Activated CD4-positive, alpha-beta T cell treated with anti-CD3 and anti-CD28 coated beads for 36 hours (primary cell): Measurements from ENCODE around the gene UGT1A1. TPM values are rescaled to one million over a fixed set of nuclear protein-coding genes. Genes with fewer than 3 reads are reported as not detected.
"Not testable (repeated sequence)": the region's sequence is repeated elsewhere in the genome, so short reads cannot be mapped to it uniquely, and the experiment has no call there.

Source experiments
- ATAC-seq: fragments of 200-7000 bp; cut with Tn5 transposase; one replicate; pipeline ENCODE4 v1.10.0; 2021; ENCODE audit warnings: mild to moderate bottlenecking, moderate library complexity
- CTCF ChIA-PET: fragments of 350-600 bp; sonication (Branson Sonifier 250); formaldehyde crosslinking; loops from one replicate; lab custom pipeline; 2021; ENCODE audit warnings: antibody characterized with exemption; lab: Charles Lee
- POLR2A ChIA-PET: fragments of 350-600 bp; sonication (Branson Sonifier 250); formaldehyde crosslinking; loops from one replicate; lab custom pipeline; 2021; ENCODE audit warnings: antibody characterized with exemption, inconsistent platforms; lab: Charles Lee
- DNase-seq: peaks from one replicate; pipeline ENCODE4 v3.0.0-alpha.2; 2020
- H3K27ac Mint-ChIP-seq: one replicate; pipeline ENCODE4 v1.8.0; 2021; ENCODE audit warnings: mixed read lengths
- H3K27me3 Mint-ChIP-seq: one replicate; pipeline ENCODE4 v1.8.0; 2021; ENCODE audit warnings: mixed read lengths
- H3K36me3 Mint-ChIP-seq: one replicate; pipeline ENCODE4 v1.8.0; 2021; ENCODE audit warnings: low read depth, mixed read lengths
- H3K4me1 Mint-ChIP-seq: one replicate; pipeline ENCODE4 v1.8.0; 2021; ENCODE audit warnings: mixed read lengths
- H3K4me3 Mint-ChIP-seq: one replicate; pipeline ENCODE4 v1.8.0; 2021; ENCODE audit warnings: mild to moderate bottlenecking, moderate library complexity, mixed read lengths
- H3K9me3 Mint-ChIP-seq: one replicate; pipeline ENCODE4 v1.8.0; 2021; ENCODE audit warnings: low read depth, mixed read lengths
- intact Hi-C, 2 experiments: fragments of 100-400 bp; cut with DNase I in 1 of 2; cut with micrococcal nuclease in 1 of 2; formaldehyde crosslinking; loops; one replicate each; pipeline versions ENCODE4 v1.14.2 to v1.15.1; 2022 to 2024; cut with DNase I, micrococcal nuclease
- total RNA-seq, 2 experiments: library from RNA; stranded (reverse); gene quantifications; one replicate each; pipeline ENCODE4 v1.2.3, GENCODE V29; 2021

Gene UGT1A1
- total RNA-seq, 2 experiments from 2014 or later: not detected

GRCh38 chr2:233745073-233745755 is 14.9 kb upstream of the UGT1A1 start:
- ChIA-PET POLR2A (no interaction called here), CTCF (no interaction called here)
- Mint-ChIP-seq H3K9me3 (peaks cover 6% of the 10 kb centered on the region), H3K27ac (no peak overlapping the region), H3K4me1 (no peaks in the 10 kb centered on the region), H3K27me3 (peaks cover 24% of the 10 kb centered on the region), H3K36me3 (no peaks in the 10 kb centered on the region), H3K4me3 (no peak overlapping the region)
- intact Hi-C loops: no loop called here
- no peak for ATAC-seq
- DNase-seq: no peak

GRCh38 chr2:233745838-233746237 is 14.2 kb upstream of the UGT1A1 start:
- H3K9me3 Mint-ChIP-seq, intact Hi-C loops, DNase-seq, H3K36me3 Mint-ChIP-seq, CTCF ChIA-PET, H3K4me3 Mint-ChIP-seq, H3K4me1 Mint-ChIP-seq, H3K27ac Mint-ChIP-seq, POLR2A ChIA-PET, ATAC-seq: not testable (repeated sequence)
- H3K27me3 Mint-ChIP-seq: peaks cover 23% of the 10 kb centered on the region

GRCh38 chr2:233746475-233747282 is 13.4 kb upstream of the UGT1A1 start:
- ChIA-PET CTCF (no interaction called here), POLR2A (no interaction called here)
- no peak for ATAC-seq
- Mint-ChIP-seq H3K4me3 (no peak overlapping the region), H3K27ac (no peak overlapping the region), H3K9me3 (peaks cover 8% of the 10 kb centered on the region), H3K27me3 (peaks cover 22% of the 10 kb centered on the region), H3K4me1 (no peaks in the 10 kb centered on the region), H3K36me3 (no peaks in the 10 kb centered on the region)
- no peak for DNase-seq
- intact Hi-C loops: no loop called here

GRCh38 chr2:233747283-233747544 is 12.9 kb upstream of the UGT1A1 start:
- intact Hi-C loops: no loop called here
- POLR2A ChIA-PET: no interaction called here
- ATAC-seq: no peak
- no peak overlapping the region for H3K4me3 Mint-ChIP-seq
- H3K4me1 Mint-ChIP-seq: no peaks in the 10 kb centered on the region
- no peak for DNase-seq
- H3K36me3 Mint-ChIP-seq: no peaks in the 10 kb centered on the region
- H3K27me3 Mint-ChIP-seq: peaks cover 24% of the 10 kb centered on the region
- no peak overlapping the region for H3K27ac Mint-ChIP-seq
- H3K9me3 Mint-ChIP-seq: peaks cover 8% of the 10 kb centered on the region
- CTCF ChIA-PET: no interaction called here

GRCh38 chr2:233750689-233751088 is 9.4 kb upstream of the UGT1A1 start:
- H3K4me1 Mint-ChIP-seq, DNase-seq, ATAC-seq, H3K36me3 Mint-ChIP-seq, H3K27ac Mint-ChIP-seq, H3K9me3 Mint-ChIP-seq, H3K4me3 Mint-ChIP-seq, POLR2A ChIA-PET, intact Hi-C loops: not testable (repeated sequence)
- CTCF ChIA-PET: interaction anchor here (0.7 kb wide), 1 partner anchor 58 kb away, joined by 3 read pairs; no protein-coding TSS in a partner anchor
- peaks cover 24% of the 10 kb centered on the region for H3K27me3 Mint-ChIP-seq

GRCh38 chr2:233751212-233752009 is 8.7 kb upstream of the UGT1A1 start:
- H3K9me3 Mint-ChIP-seq, H3K4me1 Mint-ChIP-seq, H3K36me3 Mint-ChIP-seq, POLR2A ChIA-PET, DNase-seq, ATAC-seq, intact Hi-C loops, H3K27ac Mint-ChIP-seq, H3K4me3 Mint-ChIP-seq: not testable (repeated sequence)
- peaks cover 23% of the 10 kb centered on the region for H3K27me3 Mint-ChIP-seq
- CTCF ChIA-PET: interaction anchor here (0.7 kb wide), 1 partner anchor 59 kb away, joined by 3 read pairs; no protein-coding TSS in a partner anchor

GRCh38 chr2:233754872-233755611 is 5.0 kb upstream of the UGT1A1 start:
- ATAC-seq (no peak), DNase-seq (no peak)
- H3K36me3 Mint-ChIP-seq: no peaks in the 10 kb centered on the region
- ChIA-PET POLR2A (no interaction called here), CTCF (no interaction called here)
- H3K9me3 Mint-ChIP-seq: peaks cover 4% of the 10 kb centered on the region
- intact Hi-C loops: no loop called here
- no peak overlapping the region for H3K4me3 Mint-ChIP-seq
- no peak overlapping the region for H3K27ac Mint-ChIP-seq
- H3K4me1 Mint-ChIP-seq: no peaks in the 10 kb centered on the region
- H3K27me3 Mint-ChIP-seq: peaks cover 7% of the 10 kb centered on the region

- Mint-ChIP-seq H3K4me1 (no peaks in the 10 kb centered on the region), H3K9me3 (peaks cover 1% of the 10 kb centered on the region), H3K27me3 (peaks cover 6% of the 10 kb centered on the region), H3K36me3 (no peaks in the 10 kb centered on the region), H3K4me3 (no peak overlapping the region), H3K27ac (no peak overlapping the region)
- DNase-seq (no peak), ATAC-seq (no peak)
- ChIA-PET CTCF (no interaction called here), POLR2A (no interaction called here)
- intact Hi-C loops: no loop called here
Observed at GRCh38 chr2:233756429-233757081, 3.5 kb upstream of the UGT1A1 start.

GRCh38 chr2:233758141-233758540 is 1.9 kb upstream of the UGT1A1 start:
- intact Hi-C loops: no loop called here
- no peaks in the 10 kb centered on the region for H3K9me3 Mint-ChIP-seq
- H3K27ac Mint-ChIP-seq: no peak overlapping the region
- DNase-seq (no peak), ATAC-seq (no peak)
- ChIA-PET CTCF (no interaction called here), POLR2A (no interaction called here)
- no peaks in the 10 kb centered on the region for H3K27me3 Mint-ChIP-seq
- H3K4me1 Mint-ChIP-seq: no peaks in the 10 kb centered on the region
- no peaks in the 10 kb centered on the region for H3K36me3 Mint-ChIP-seq
- H3K4me3 Mint-ChIP-seq: no peak overlapping the region

- Mint-ChIP-seq H3K36me3 (no peaks in the 10 kb centered on the region), H3K27ac (no peak overlapping the region), H3K9me3 (no peaks in the 10 kb centered on the region), H3K27me3 (peaks cover 6% of the 10 kb centered on the region), H3K4me3 (no peak overlapping the region), H3K4me1 (no peaks in the 10 kb centered on the region)
- no peak for ATAC-seq
- DNase-seq: no peak
- CTCF ChIA-PET: no interaction called here
- POLR2A ChIA-PET: no interaction called here
- intact Hi-C loops: no loop called here
Observed at GRCh38 chr2:233758849-233759248, 1.2 kb upstream of the UGT1A1 start.
